Measurements from ENCODE around the gene RNF41.

The RNF41 gene

DNA sequence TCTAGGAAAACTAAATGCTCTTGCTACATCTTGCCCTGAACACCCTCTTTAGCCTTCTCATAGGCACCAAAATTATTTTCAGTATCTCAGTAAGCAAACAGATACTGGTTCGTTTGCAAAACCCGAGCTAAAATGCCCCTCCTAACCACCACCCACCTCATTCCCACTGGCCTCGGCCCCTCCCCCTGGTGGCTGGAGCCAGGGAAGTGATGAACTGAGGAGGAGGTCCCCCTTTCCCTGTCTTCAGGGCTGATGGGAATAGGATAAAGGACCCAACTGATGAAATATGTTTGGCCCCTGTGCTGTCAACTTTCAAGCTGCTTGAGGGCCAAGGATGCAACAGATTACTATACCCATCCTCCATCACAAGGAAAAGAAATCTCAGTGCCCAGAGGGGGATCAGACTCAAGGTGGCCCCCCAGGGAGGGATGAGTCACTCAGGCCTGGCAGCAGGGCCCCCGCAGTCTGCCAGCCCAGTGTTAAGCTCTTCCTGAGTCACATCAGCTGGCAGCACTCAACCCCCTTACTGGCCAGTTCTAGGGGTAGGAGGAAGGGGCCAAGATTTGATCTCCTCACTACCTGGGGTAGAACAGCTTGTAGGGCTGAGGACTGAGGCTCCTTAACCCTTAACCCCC is 34.7 kb upstream of the RNF41 start:
- no peak for DNase-seq (ENCODE audit: low read depth in 1 of 2, low spot score in 1 of 2)
- Histone ChIP-seq H3K27ac (replicated peaks) (no peak overlapping the region), H3K27me3 (ENCODE audit: insufficient read depth, poor library complexity, severe bottlenecking) (no peaks in the 10 kb centered on the region), H3K4me3 (replicated peaks; ENCODE audit: insufficient read depth, low read length) (no peak overlapping the region)
- TF ChIP-seq REST (IDR thresholded peaks at IDR 0.05; ENCODE audit: insufficient replicate concordance, low read depth), result no peak
- no peak for TF ChIP-seq GABPA (IDR thresholded peaks at IDR 0.05; ENCODE audit: low read depth)
- no peak for TF ChIP-seq POLR2AphosphoS5 (IDR thresholded peaks at IDR 0.05; ENCODE audit: low read depth)

- TF ChIP-seq REST (IDR thresholded peaks at IDR 0.05; ENCODE audit: insufficient replicate concordance, low read depth), result no peak
- no peak for TF ChIP-seq SPI1 (IDR thresholded peaks at IDR 0.05; ENCODE audit: borderline replicate concordance, low read depth)
- TF ChIP-seq, protein P1, sequence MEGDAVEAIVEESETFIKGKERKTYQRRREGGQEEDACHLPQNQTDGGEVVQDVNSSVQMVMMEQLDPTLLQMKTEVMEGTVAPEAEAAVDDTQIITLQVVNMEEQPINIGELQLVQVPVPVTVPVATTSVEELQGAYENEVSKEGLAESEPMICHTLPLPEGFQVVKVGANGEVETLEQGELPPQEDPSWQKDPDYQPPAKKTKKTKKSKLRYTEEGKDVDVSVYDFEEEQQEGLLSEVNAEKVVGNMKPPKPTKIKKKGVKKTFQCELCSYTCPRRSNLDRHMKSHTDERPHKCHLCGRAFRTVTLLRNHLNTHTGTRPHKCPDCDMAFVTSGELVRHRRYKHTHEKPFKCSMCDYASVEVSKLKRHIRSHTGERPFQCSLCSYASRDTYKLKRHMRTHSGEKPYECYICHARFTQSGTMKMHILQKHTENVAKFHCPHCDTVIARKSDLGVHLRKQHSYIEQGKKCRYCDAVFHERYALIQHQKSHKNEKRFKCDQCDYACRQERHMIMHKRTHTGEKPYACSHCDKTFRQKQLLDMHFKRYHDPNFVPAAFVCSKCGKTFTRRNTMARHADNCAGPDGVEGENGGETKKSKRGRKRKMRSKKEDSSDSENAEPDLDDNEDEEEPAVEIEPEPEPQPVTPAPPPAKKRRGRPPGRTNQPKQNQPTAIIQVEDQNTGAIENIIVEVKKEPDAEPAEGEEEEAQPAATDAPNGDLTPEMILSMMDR (IDR thresholded peaks at IDR 0.05; ENCODE audit: insufficient read depth, low read length), result no peak
- no peak for TF ChIP-seq GABPA (IDR thresholded peaks at IDR 0.05; ENCODE audit: low read depth)
- TF ChIP-seq POLR2AphosphoS5 (IDR thresholded peaks at IDR 0.05; ENCODE audit: low read depth), result no peak
- Histone ChIP-seq H3K4me3 (replicated peaks; ENCODE audit: insufficient read depth, low read length) (no peak overlapping the region), H3K27ac (replicated peaks) (no peak overlapping the region), H3K27me3 (ENCODE audit: insufficient read depth, poor library complexity, severe bottlenecking) (no peaks in the 10 kb centered on the region)
- DNase-seq (ENCODE audit: low read depth in 1 of 2, low spot score in 1 of 2), result no peak
Observed at GRCh38 chr12:56255671-56256070, 33.9 kb upstream of the RNF41 start.

GRCh38 chr12:56253091-56253490 is 31.4 kb upstream of the RNF41 start:
- H3K4me3 ChIP-seq (replicated peaks; ENCODE audit: insufficient read depth, low read length), result no peak overlapping the region
- no peaks in the 10 kb centered on the region for H3K27me3 ChIP-seq (ENCODE audit: insufficient read depth, poor library complexity, severe bottlenecking)
- TF ChIP-seq GABPA (IDR thresholded peaks at IDR 0.05; ENCODE audit: low read depth), result no peak
- TF ChIP-seq POLR2AphosphoS5 (IDR thresholded peaks at IDR 0.05; ENCODE audit: low read depth), result no peak
- TF ChIP-seq SPI1 (IDR thresholded peaks at IDR 0.05; ENCODE audit: borderline replicate concordance, low read depth), result no peak
- TF ChIP-seq REST (IDR thresholded peaks at IDR 0.05; ENCODE audit: insufficient replicate concordance, low read depth), result no peak
- TF ChIP-seq, protein P1 (IDR thresholded peaks at IDR 0.05; ENCODE audit: insufficient read depth, low read length), result no peak
- H3K27ac ChIP-seq (replicated peaks), result no peak overlapping the region
- no peak for DNase-seq (ENCODE audit: low read depth in 1 of 2, low spot score in 1 of 2)
